Activated naive CD4-positive, alpha-beta T cell treated with anti-CD3 and anti-CD28 coated beads for 36 hours (primary cell): ENCODE measurements around the gene CCNF. TPM values are rescaled to one million over a fixed set of nuclear protein-coding genes. Genes with fewer than 3 reads are reported as not detected.
A peak's percentile ranks its signal among the peaks of the same experiment; 100 is the strongest.
"Not testable (repeated sequence)": the region's sequence is repeated elsewhere in the genome, so short reads cannot be mapped to it uniquely, and the experiment has no call there.

ENCODE experiments used
- CTCF ChIA-PET: fragments of 350-600 bp; sonication (Branson Sonifier 250); formaldehyde crosslinking; loops from one replicate; lab custom pipeline; 2021; ENCODE audit warnings: antibody characterized with exemption; lab: Charles Lee
- DNase-seq: peaks from one replicate; pipeline ENCODE4 v3.0.0-alpha.2; 2020
- H3K27ac Mint-ChIP-seq: one replicate; pipeline ENCODE4 v1.8.0; 2021; ENCODE audit warnings: mild to moderate bottlenecking, mixed read lengths
- H3K27me3 Mint-ChIP-seq: one replicate; pipeline ENCODE4 v1.8.0; 2021; ENCODE audit warnings: low read depth, mixed read lengths
- H3K36me3 Mint-ChIP-seq: one replicate; pipeline ENCODE4 v1.8.0; 2021; ENCODE audit warnings: low read depth, mixed read lengths
- H3K4me1 Mint-ChIP-seq: one replicate; pipeline ENCODE4 v1.8.0; 2021; ENCODE audit warnings: low read depth, mixed read lengths
- H3K4me3 Mint-ChIP-seq: one replicate; pipeline ENCODE4 v1.8.0; 2021; ENCODE audit warnings: mild to moderate bottlenecking, moderate library complexity, mixed read lengths
- H3K9me3 Mint-ChIP-seq: one replicate; pipeline ENCODE4 v1.8.0; 2021; ENCODE audit warnings: mixed read lengths
- intact Hi-C: fragments of 100-400 bp; cut with micrococcal nuclease; formaldehyde crosslinking; loops from one replicate; pipeline ENCODE4 v1.15.1; 2023
- total RNA-seq, 2 experiments: library from RNA; stranded (reverse); gene quantifications; one replicate each; pipeline ENCODE4 v1.2.3, GENCODE V29; 2021

CCNF gene
- total RNA-seq, 2 experiments from 2014 or later: 73.5 to 74.5 TPM

GRCh38 chr16:2432286-2432685, 3.0 kb downstream of the CCNF start:
- Mint-ChIP-seq H3K4me3 (no peak overlapping the region), H3K27ac (no peak overlapping the region), H3K4me1 (peaks cover 16% of the 10 kb centered on the region), H3K36me3 (peaks cover 59% of the 10 kb centered on the region), H3K27me3 (peaks cover 4% of the 10 kb centered on the region), H3K9me3 (no peaks in the 10 kb centered on the region)
- CTCF ChIA-PET: interaction anchor here (1.1 kb wide), 1 partner anchor 69 kb away, joined by 3 read pairs; no protein-coding TSS in a partner anchor
- DNase-seq: no peak
- intact Hi-C loops: no loop called here

- intact Hi-C loops: no loop called here
- no peak for DNase-seq
- Mint-ChIP-seq H3K4me3 (no peak overlapping the region), H3K9me3 (no peaks in the 10 kb centered on the region), H3K36me3 (peaks cover 64% of the 10 kb centered on the region), H3K4me1 (peaks cover 16% of the 10 kb centered on the region), H3K27me3 (peaks cover 4% of the 10 kb centered on the region), H3K27ac (no peak overlapping the region)
- CTCF ChIA-PET: interaction anchor here (1.1 kb wide), 1 partner anchor 68 kb away, joined by 3 read pairs; no protein-coding TSS in a partner anchor
Observed at GRCh38 chr16:2432801-2433505, 3.7 kb downstream of the CCNF start.

GRCh38 chr16:2435236-2435635, 6.0 kb downstream of the CCNF start:
- Mint-ChIP-seq H3K4me1 (peaks cover 13% of the 10 kb centered on the region), H3K36me3 (peaks cover 70% of the 10 kb centered on the region)
- H3K9me3 Mint-ChIP-seq, H3K4me3 Mint-ChIP-seq, DNase-seq, H3K27ac Mint-ChIP-seq, H3K27me3 Mint-ChIP-seq, intact Hi-C loops: not testable (repeated sequence)
- CTCF ChIA-PET: interaction anchor here (0.6 kb wide), 2 partner anchors 39 to 485 kb away, joined by 3 read pairs; no protein-coding TSS in a partner anchor

- no peaks in the 10 kb centered on the region for H3K9me3 Mint-ChIP-seq
- DNase-seq: no peak
- CTCF ChIA-PET: no interaction called here
- no peak overlapping the region for H3K27ac Mint-ChIP-seq
- peaks cover 6% of the 10 kb centered on the region for H3K4me1 Mint-ChIP-seq
- H3K36me3 Mint-ChIP-seq: peaks cover 64% of the 10 kb centered on the region
- no peak overlapping the region for H3K4me3 Mint-ChIP-seq
- intact Hi-C loops: no loop called here
- H3K27me3 Mint-ChIP-seq: no peaks in the 10 kb centered on the region
Observed at GRCh38 chr16:2436110-2436509, 6.9 kb downstream of the CCNF start.

- intact Hi-C loops: no loop called here
- Mint-ChIP-seq H3K27ac (no peak overlapping the region), H3K36me3 (peaks cover 59% of the 10 kb centered on the region), H3K27me3 (no peaks in the 10 kb centered on the region), H3K4me3 (no peak overlapping the region), H3K9me3 (no peaks in the 10 kb centered on the region), H3K4me1 (peaks cover 6% of the 10 kb centered on the region)
- DNase-seq: peak; percentile 2
- CTCF ChIA-PET: interaction anchor here (0.5 kb wide), 1 partner anchor 145 kb away, joined by 5 read pairs; no protein-coding TSS in a partner anchor
Observed at GRCh38 chr16:2437032-2437790, 8.0 kb downstream of the CCNF start.

- Mint-ChIP-seq H3K9me3 (no peaks in the 10 kb centered on the region), H3K27me3 (no peaks in the 10 kb centered on the region), H3K4me1 (peaks cover 6% of the 10 kb centered on the region), H3K36me3 (peaks cover 51% of the 10 kb centered on the region), H3K4me3 (no peak overlapping the region), H3K27ac (no peak overlapping the region)
- no peak for DNase-seq
- intact Hi-C loops: no loop called here
- CTCF ChIA-PET: no interaction called here
Observed at GRCh38 chr16:2438121-2438520, 8.9 kb downstream of the CCNF start.

DNA sequence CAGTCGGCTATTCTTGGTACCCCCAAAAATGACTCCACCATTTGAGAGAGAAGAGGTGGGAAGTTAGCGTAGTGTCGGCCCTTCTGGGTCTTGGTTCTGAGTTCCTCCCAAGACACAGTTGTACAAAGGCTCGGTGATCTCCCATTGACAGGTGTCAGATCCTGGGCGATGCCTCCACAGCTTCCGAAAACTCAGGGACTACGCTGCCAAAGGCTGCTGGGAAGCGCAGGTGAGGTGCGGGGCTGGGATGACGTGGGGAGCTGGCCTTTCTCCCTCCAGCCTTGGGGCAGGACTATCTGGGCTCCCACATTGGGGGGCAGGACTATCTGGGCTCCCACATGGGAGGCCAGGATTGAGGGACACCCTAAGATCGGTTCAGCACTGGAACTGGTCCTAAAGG, 10.4 kb downstream of the CCNF start:
- intact Hi-C loops: no loop called here
- Mint-ChIP-seq H3K9me3 (no peaks in the 10 kb centered on the region), H3K27ac (no peak overlapping the region), H3K4me1 (peaks cover 6% of the 10 kb centered on the region), H3K27me3 (no peaks in the 10 kb centered on the region), H3K36me3 (peaks cover 44% of the 10 kb centered on the region), H3K4me3 (no peak overlapping the region)
- CTCF ChIA-PET: no interaction called here
- DNase-seq: no peak

DNA sequence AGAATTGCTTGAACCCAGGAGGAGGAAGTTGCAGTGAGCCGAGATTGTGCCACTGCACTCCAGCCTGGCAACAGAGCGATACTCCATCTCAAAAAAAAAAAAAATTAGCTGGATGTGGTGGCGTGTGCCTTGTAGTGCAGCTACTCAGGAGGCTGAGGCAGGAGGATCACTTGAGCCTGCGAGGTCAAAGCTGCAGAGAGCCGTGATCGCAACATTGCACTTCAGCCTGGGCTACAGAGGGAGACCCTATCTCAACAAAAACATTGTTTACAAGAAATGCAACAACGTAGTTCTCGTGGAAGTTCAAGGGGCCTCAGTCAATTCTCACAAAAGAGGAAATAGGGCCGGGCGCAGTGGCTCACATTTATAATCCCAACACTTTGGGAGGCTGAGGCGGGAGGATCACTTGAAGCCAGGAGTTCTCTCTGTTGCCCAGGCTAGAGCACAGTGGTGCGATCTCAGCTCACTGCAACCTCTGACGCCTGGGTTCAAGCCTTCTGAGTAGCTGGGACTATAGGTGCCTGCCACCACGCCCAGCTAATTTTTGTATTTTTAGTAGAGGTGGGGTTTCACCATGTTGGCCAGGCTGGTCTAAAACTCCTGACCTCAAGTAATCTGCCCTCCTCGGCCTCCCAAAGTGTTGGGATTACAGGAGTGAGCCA, 12.0 kb downstream of the CCNF start:
- CTCF ChIA-PET: interaction anchor here (0.7 to 1.6 kb wide), 2 partner anchors 9 to 16 kb away, joined by 3 to 4 read pairs; no protein-coding TSS in a partner anchor
- intact Hi-C loops, H3K4me3 Mint-ChIP-seq, H3K27me3 Mint-ChIP-seq, H3K4me1 Mint-ChIP-seq, H3K9me3 Mint-ChIP-seq, DNase-seq, H3K27ac Mint-ChIP-seq: not testable (repeated sequence)
- peaks cover 46% of the 10 kb centered on the region for H3K36me3 Mint-ChIP-seq

DNA sequence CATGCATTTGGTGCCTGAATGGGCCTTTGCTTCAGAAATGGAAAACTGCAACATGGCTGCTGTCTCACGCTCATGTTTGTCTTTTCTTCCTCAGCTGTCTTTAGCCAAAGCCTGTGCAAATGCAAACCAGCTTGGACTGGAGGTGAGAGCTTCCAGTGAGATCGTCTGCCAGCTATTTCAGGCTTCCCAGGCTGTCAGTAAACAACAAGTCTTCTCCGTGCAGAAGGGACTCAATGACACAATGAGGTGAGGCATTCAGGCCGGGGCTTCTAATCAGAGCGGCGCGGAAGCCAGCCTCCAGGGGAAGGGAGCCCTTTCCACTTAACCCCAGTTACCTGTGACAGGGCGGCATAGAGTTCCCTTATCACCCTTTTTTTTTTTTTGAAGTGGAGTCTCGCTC, 14.3 kb downstream of the CCNF start:
- no peak overlapping the region for H3K27ac Mint-ChIP-seq
- DNase-seq: no peak
- H3K36me3 Mint-ChIP-seq: peaks cover 36% of the 10 kb centered on the region
- H3K4me1 Mint-ChIP-seq: peaks cover 6% of the 10 kb centered on the region
- H3K27me3 Mint-ChIP-seq: no peaks in the 10 kb centered on the region
- intact Hi-C loops: no loop called here
- H3K4me3 Mint-ChIP-seq: no peak overlapping the region
- H3K9me3 Mint-ChIP-seq: no peaks in the 10 kb centered on the region
- CTCF ChIA-PET: interaction anchor here (0.6 kb wide), 1 partner anchor 79 kb away, joined by 4 read pairs; no protein-coding TSS in a partner anchor

DNA sequence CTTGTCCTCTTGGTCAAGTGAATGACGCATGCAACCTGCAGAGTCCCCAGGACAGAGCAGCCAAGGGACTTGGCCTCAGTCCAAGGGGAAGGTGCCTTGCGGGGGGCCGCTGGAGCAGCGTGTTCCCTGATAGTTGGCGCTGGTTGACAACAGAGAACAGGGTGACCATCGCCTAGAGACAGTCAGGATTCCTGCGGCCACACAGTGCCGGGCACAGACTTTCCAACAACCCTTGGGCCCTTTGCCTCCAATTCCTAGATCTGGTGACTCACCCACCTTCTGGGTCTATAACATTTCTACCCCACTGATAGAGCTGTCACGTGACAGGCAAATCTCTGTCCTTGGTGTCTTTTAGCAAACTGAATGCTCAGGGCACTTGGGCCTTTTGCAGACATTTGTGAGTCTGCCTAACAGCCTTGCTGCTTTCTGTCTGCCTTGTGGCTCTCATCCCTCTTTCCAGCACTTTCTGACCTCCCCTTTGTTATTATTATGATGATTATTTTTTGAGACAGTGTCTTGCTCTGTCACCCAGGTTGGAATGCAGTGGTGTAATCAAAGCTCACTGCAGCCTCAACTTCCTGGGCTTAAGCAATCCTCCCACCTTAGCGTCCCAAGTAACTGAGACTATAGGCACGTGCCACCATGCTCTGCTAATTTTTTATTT, 18.8 kb downstream of the CCNF start:
- Mint-ChIP-seq H3K9me3 (no peaks in the 10 kb centered on the region), H3K4me3 (no peak overlapping the region), H3K27me3 (no peaks in the 10 kb centered on the region), H3K4me1 (no peaks in the 10 kb centered on the region), H3K36me3 (peaks cover 39% of the 10 kb centered on the region), H3K27ac (no peak overlapping the region)
- DNase-seq: no peak
- CTCF ChIA-PET: no interaction called here
- intact Hi-C loops: no loop called here

GRCh38 chr16:2449118-2449517, 19.9 kb downstream of the CCNF start:
- H3K36me3 Mint-ChIP-seq: peaks cover 45% of the 10 kb centered on the region
- no peaks in the 10 kb centered on the region for H3K27me3 Mint-ChIP-seq
- H3K9me3 Mint-ChIP-seq: no peaks in the 10 kb centered on the region
- intact Hi-C loops: no loop called here
- no peaks in the 10 kb centered on the region for H3K4me1 Mint-ChIP-seq
- CTCF ChIA-PET: no interaction called here
- no peak overlapping the region for H3K4me3 Mint-ChIP-seq
- no peak for DNase-seq
- no peak overlapping the region for H3K27ac Mint-ChIP-seq

DNA sequence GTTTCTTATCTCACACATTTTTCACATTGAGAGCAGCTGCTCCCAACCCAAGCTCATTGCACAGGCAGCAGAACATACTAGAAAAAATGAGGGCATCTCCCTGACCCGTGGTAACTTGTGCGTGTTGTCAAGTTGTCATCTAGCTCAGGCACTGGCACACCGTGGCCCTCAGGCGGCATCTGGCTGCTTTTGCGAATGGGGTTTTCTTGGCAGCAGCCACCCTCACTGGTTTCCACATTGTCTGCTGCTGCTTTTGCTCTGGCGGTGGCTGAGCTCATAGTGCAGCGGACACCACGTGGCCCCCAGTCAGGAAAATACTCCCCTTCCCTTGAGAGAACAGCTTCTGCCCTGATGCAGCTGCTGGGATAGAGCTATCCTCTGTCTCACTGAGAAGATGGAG, 21.3 kb downstream of the CCNF start:
- CTCF ChIA-PET: interaction anchor here (0.6 to 1.0 kb wide), 3 partner anchors 10 to 749 kb away, joined by 3 read pairs; no protein-coding TSS in a partner anchor
- Mint-ChIP-seq H3K27me3 (no peaks in the 10 kb centered on the region), H3K4me3 (no peak overlapping the region), H3K36me3 (peaks cover 40% of the 10 kb centered on the region), H3K9me3 (no peaks in the 10 kb centered on the region), H3K27ac (no peak overlapping the region), H3K4me1 (no peaks in the 10 kb centered on the region)
- no peak for DNase-seq
- intact Hi-C loops: no loop called here
